ENCODE data around the gene RXRA.
"Not testable (repeated sequence)": the region's sequence is repeated elsewhere in the genome, so short reads cannot be mapped to it uniquely, and the experiment has no call there.

- TF ChIP-seq, protein P1, sequence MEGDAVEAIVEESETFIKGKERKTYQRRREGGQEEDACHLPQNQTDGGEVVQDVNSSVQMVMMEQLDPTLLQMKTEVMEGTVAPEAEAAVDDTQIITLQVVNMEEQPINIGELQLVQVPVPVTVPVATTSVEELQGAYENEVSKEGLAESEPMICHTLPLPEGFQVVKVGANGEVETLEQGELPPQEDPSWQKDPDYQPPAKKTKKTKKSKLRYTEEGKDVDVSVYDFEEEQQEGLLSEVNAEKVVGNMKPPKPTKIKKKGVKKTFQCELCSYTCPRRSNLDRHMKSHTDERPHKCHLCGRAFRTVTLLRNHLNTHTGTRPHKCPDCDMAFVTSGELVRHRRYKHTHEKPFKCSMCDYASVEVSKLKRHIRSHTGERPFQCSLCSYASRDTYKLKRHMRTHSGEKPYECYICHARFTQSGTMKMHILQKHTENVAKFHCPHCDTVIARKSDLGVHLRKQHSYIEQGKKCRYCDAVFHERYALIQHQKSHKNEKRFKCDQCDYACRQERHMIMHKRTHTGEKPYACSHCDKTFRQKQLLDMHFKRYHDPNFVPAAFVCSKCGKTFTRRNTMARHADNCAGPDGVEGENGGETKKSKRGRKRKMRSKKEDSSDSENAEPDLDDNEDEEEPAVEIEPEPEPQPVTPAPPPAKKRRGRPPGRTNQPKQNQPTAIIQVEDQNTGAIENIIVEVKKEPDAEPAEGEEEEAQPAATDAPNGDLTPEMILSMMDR (IDR thresholded peaks at IDR 0.05): not testable (repeated sequence)
- TF ChIP-seq POLR2AphosphoS5 (IDR thresholded peaks at IDR 0.05; ENCODE audit: insufficient read depth in 1 of 2, low read depth in 1 of 2): not testable (repeated sequence)
Observed at GRCh38 chr9:134306042-134306441, 20.2 kb upstream of the RXRA start.

Data from vagina (tissue), 2 donors.